Fibroblast of skin of abdomen (primary cell): ENCODE measurements around the gene THY1.
"Not testable (repeated sequence)": the region's sequence is repeated elsewhere in the genome, so short reads cannot be mapped to it uniquely, and the experiment has no call there.

Source experiments
- DNase-seq: peaks from one replicate; pipeline ENCODE4 v3.0.0-alpha.2; 2013

THY1 gene

GRCh38 chr11:119417726-119418540 is 5.0 kb downstream of the THY1 start:
- DNase-seq, result peak; percentile 91

- DNase-seq, result peak; percentile 65
Observed at GRCh38 chr11:119416606-119417580, 6.1 kb downstream of the THY1 start.

DNA sequence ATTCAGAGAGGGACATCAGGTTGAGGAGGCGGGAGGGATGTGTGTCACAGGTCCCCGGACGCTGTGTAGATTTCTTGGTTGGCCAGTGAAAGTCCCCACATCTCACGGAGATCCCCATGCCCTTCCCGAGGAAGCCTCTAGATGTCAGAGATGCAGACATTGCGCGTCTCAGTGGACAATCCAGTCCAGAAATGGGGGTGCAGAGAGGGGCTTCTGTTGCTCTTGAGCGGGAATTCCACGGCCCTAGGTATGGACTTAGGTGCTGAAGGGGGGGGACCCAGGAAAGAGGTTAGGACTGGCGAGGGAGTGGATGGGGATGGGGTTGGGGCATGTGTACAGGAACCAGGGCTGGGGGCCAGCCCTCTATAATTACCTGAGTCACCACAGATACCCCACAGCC is 7.0 kb downstream of the THY1 start:
- no peak for DNase-seq

DNA sequence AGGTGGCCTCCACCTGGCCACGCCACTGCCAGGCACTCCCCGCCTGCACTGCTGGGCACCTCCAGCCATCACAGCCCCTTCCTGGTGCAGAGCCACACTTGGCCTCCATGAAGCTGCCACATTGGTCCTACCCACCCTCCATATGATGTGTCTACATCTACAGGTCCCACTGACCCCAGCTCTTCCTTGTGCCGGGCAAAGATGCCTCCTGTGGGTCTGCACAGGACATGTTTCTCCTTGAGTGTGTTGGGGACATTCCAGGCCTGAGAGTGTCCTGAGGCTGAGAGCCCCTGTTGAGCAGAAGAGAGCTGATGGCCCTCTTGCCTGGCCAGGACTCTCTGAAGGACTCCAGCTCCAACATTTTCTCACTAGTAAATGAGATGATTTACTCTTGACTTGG is 7.5 kb downstream of the THY1 start:
- DNase-seq, result no peak

DNA sequence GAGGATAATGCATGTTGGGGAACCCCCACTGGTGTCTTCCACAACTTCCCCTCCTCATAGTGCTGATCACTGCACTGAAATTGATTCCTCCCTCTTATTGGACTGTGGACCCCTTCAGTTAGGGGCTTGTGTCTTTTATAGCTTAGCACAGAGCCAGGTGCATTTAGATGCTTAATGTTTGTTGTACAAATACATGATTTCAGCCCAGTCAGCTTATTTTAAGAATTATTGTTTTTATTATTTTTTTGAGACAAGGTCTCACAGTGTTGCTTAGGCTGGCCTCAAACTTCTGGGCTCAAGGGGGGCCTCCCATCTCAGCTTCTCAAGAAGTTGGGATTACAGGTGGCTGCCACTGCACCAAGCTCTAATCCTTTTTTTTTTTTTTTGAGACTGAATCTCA is 8.2 kb downstream of the THY1 start:
- DNase-seq, result no peak

- DNase-seq, result no peak
Observed at GRCh38 chr11:119414321-119414720, 8.7 kb downstream of the THY1 start.

- DNase-seq, result no peak
Observed at GRCh38 chr11:119412072-119412471, 10.9 kb downstream of the THY1 start.

DNA sequence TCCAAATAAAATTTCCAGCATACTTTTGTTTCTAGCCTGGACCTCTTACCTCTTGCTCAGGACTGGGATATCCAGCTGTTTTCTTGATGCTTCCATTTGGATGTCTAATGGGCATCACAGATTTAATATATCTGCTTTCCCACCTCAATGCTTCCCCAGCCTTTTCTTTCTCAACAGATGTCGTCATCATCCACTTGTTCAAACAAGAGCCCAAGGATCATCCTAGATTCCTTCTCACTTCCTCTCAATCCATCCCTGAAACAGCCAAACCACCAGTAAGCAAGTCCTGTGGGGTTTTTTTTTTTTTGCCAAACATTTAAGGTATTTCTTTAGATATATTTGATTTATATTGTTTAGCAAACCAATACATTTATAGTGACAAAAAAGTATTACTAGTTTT is 12.5 kb downstream of the THY1 start:
- DNase-seq, result no peak

DNA sequence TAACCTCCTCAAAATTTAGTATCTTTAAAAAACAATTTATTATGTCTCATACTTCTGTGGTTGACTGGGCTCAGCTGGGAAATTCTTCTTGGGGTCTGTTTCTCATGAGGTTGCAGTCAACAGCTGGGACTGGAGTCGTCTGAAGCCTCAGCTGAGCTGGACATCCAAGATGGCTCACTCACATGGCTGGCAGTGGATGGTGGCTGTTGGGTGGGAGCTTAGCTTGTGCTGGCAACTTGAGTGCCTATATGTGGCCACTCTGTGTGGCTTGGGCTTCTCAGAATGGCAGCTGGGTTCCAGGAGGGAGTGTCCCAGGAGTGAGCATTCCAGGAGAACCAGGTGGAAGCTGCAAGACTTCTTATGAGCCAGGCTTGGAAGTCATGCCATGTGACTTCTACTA is 13.2 kb downstream of the THY1 start:
- DNase-seq, result no peak

- DNase-seq, result peak; percentile 52
Observed at GRCh38 chr11:119406005-119406404, 17.0 kb downstream of the THY1 start.

GRCh38 chr11:119405448-119405847 is 17.5 kb downstream of the THY1 start:
- DNase-seq, result not testable (repeated sequence)

- peak; percentile 57 for DNase-seq
Observed at GRCh38 chr11:119404872-119405271, 18.1 kb downstream of the THY1 start.

DNA sequence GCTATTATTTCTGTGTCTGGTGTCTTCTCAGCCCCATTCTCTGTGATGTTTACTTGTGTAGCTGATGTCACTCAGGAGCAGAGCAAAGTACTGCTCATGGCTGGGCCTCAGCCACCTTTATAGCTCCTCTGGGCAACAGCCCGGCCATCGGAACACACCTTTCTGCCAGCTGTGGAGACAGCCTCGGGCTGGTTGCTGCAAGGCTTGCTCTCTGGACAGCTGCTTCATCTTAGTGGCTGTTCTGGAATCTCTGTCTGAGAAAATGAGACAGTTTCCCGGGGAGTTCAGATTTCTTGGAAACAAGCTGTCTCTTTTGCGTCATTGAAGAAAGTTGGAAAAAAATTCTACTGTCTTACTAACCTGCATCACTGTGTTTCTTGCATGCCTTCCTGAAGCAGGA is 20.0 kb downstream of the THY1 start:
- DNase-seq, result peak; percentile 63

DNA sequence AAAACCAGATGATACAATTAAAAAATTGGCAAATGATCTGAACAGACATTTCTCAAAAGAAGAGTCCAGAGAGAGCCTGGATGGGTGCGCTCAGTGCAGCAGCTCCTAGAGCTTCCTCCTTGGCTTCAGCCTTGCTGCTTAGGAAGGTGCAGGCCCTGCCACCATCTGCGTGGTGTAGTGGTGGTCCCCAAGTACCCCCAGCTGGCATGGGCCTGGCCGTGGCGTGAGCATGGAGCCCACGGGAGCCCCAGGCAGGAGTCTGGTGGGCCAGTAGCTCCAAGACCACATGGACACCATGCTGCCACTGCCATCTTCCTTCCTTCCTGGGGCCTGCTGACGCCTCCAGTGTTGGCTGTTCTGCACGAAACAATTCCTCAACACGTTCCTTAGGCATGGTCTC is 20.5 kb downstream of the THY1 start:
- no peak for DNase-seq

DNA sequence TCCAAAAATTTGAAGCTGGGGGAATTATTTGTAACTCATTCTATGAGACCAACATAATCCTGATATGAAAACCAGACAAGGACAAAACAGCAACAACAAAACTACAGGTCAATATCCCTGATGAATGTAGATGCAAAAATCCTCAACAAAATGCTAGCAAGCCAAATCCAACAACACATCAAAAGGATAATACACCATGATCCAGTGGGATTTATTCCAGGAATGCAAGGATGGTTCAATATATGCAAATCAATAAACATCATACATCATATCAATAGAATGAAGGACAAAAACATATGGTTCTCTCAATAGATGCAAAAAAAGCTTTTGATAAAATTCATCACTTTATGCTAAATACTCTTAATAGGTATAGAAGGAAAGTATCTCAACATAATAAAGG is 22.1 kb downstream of the THY1 start:
- DNase-seq, result no peak

GRCh38 chr11:119397740-119398139 is 25.2 kb downstream of the THY1 start:
- DNase-seq, result no peak

DNA sequence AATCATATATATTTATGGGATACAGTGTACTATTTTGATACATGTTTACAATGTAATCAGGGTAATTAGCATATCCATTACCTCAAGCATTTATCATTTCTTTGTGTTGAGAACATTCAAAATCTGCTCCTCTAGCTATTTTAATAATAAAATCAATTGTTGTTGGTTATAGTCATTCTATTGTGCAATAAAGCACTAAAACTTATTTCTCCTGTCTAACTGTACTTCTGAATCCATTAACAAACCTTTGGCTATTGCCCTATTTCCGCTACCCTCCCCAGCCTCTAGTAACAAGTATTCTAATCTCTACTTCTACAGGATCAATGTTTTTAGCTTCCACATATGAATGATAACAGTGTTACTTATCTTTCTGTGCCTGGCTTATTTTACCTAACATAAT is 26.1 kb downstream of the THY1 start:
- DNase-seq, result no peak

GRCh38 chr11:119391275-119391674 is 31.7 kb downstream of the THY1 start:
- DNase-seq, result no peak

DNA sequence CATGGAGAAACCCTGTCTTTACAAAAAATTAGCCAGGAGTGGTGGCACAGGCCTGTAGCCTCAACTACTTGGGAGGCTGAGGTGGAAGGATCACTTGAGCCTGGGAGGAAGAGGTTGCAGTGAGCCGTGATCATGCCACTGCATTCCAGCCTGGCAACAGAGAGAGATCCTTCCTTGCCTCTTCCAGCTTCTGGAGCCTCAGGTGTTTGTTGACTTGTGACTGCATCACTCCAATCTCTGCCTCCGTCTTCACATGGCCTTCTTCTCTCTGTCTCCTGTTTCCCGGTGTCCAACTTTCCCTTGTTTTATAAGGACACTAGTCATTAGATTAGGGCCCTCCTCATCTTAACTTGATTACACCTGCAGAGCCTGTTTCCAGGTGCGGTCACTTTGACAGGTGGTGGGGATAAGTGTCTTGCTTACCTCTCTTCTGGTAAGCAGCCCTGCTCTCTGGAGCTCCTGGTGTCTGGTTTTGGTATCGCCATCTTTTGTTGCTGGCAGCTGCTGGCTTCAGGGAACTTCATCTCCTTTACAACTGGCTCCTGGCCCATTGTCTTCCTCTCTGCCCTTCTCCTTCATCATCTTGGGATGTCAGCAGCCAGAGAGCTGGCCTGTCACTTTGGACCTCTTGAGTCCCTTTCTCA is 33.2 kb downstream of the THY1 start:
- DNase-seq, result no peak

- DNase-seq, result no peak
Observed at GRCh38 chr11:119388103-119388502, 34.9 kb downstream of the THY1 start.

DNA sequence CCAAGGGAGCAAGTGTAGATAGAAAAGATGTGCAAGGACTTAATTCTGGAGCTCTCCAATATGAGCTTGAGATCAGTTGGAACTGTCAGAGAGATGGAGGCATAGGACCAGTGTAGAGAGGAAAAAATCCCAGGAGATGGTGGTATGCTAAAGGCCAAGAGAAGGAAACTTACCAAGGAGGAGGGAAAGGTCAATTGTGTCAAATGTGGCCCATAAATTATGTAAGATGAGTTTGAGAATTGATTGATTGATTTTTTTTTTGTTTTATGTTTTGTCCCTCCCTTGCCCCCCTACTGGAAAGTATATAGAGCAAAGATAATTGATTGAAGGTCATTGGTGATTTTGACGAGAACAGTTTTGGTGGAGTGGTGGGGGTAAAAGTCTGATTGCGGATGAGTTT is 38.6 kb downstream of the THY1 start:
- DNase-seq, result no peak

- DNase-seq, result not testable (repeated sequence)
Observed at GRCh38 chr11:119382513-119382912, 40.5 kb downstream of the THY1 start.

DNA sequence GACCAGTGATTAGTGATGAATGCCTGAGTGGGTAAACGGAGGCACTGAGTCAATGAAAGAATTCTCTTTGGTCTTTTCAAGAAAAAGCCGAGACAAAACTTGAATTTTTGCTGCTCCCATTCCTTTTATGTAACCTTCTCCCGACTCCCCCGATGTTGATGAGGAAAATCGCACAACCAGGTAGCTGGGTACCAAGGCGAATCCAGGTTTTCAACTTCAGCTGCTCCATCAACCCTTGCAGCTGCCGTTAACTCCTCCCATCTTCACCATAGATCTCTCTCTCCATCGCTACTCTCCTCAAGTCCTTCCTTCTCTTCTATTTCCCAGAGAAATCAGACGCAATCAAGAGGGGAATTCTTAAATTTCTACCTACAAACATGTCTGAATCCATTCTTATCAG is 40.9 kb downstream of the THY1 start:
- no peak for DNase-seq
